HG03378 (cell line): ENCODE data around the gene TNXB.

Experiments
- ATAC-seq: cut with Tn5 transposase; IDR thresholded peaks from one replicate; pipeline ENCODE4 v1.9.1; 2021; ENCODE audit warnings: mild to moderate bottlenecking, moderate library complexity; ENCODE audit not compliant: unreplicated experiment

The TNXB gene

DNA sequence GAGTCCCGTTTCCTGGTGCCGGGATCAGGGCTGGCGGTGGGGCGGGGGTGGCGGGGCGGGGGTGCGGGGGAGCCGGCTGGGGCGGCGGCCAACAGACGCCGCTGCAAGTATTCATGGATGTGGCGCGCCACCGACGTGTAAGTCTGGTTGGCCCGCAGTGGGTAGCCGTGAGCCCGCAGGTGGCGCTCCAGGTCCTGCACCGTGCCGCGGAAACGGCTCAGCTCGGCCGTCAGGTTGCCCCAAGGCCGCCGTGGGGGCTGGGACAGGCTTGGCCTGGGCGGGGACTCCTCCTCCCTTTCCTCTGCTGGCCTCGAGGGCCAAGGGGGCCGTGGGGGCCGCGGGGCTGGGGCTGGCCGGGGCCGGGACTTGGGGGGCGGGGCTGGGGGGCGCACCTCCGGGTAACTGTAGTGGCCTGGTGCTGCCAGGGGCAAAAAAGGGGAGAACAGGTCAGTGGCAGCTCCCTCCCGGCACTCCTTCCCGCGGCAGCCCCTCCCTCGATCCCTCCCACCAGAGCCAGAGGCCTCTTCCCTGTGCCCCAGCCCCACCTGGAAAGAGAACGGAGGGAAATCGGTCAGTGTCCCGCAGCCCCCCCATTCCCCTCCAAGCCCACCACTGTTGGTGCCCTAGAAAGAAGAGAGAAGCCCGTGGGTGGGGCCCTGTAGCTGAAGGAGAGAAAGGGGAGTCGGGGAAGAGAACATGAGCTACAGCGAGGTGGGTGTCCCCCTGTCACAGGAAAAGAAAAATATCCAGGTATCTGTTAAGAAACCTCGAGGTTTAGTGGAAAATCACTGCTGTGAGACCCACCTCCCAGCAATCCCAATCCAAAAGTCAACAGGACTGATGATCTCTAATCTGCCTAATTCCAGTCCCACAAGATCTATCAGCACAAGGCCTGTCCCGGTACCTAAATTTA is 21.3 kb downstream of the TNXB start:
- ATAC-seq: no peak

DNA sequence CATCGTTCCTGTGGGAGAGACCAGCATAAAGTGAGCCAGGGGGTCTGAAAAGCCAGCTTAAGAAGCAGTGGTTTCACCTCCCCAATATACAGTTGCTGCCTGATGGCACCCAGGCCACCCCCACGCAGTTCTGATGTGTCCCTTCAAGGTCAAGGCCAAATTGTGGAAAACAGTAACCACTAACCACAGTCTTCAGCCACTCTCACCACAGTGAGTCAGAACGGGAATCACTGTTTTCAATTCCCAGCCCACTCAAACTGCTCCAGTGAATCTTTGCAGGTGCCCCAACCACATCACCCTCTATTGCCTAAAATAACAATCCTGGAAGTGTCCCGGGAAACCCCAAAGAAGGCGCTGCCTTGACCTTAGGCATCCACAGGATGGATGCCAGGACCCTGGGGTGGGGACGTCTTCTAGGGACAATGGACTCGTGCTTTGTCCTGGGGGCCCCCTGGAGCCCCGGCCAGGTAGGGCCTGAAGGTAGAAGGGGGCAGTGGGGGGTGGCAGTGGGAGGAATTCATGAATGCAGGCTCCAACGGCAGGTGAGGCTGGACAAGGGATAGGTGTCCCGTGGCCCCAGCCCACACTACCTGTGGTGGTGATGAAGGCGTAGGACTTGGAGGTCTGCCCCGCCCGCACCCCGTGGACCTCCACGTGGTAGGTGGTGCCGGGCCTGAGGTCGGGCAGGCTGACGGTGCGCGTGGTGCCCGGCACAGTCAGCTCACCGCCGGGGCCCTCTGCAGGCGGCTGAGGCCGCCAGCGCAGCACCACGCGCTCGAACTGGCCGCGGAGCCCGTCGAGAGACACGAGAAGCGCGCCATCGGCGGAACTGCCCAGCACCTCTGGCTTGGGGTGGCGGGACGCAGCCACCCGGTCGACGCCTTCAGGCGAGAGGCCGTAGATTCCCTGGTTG is 22.2 kb downstream of the TNXB start:
- ATAC-seq: no peak

DNA sequence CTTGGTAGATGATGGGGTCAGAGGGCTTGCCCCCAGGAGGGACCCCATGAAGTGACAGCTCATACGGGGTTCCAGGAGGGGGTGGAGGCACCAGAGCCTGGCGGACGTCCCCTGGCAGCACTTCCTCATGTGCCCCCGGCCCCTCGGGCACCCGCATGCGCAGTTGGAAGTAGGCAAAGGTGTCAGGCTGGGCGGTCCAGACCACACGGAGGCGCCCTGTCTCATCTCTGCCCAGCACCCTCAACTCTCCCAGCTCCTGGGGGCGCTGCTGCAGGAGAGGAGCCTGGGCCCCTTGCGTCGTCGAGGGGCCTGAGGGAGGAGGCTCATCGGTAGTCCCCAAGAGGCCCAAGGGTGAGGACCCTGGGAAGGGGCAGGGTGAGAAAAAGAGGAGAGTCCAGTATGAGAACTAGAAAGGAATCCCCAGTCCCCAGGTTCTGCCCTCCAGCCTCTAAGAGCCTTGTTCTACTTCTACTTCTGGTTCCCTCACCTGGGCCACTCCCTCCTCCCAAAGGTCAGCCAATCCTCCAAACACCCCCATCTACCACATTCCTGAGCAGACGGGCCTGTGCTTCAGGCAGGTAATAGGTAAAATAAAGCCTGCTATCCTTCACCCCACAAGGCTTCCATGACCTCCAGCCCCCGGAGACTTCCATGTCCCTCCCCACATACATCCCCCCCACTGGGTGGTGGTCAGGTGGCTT is 23.2 kb downstream of the TNXB start:
- no peak for ATAC-seq

DNA sequence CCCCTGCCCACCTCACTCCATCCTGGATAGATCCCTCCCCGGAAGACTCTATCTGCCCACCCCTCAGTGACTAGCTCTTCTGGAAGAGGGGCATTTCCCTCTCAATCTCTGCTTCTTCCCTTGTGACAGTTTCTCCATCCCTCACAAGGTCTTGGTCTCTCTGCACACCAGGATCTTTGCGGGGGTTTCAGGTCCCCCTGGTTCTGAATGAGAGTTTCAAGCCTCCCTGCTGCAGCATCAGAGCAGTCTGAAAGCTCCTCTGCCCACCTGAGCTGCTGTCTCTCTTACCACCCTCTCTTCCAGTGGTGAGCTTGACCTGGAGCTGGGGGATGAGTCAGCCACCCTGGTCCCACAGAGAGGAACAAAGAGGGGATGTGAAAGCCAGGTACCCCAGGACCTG is 24.4 kb downstream of the TNXB start:
- no peak for ATAC-seq

DNA sequence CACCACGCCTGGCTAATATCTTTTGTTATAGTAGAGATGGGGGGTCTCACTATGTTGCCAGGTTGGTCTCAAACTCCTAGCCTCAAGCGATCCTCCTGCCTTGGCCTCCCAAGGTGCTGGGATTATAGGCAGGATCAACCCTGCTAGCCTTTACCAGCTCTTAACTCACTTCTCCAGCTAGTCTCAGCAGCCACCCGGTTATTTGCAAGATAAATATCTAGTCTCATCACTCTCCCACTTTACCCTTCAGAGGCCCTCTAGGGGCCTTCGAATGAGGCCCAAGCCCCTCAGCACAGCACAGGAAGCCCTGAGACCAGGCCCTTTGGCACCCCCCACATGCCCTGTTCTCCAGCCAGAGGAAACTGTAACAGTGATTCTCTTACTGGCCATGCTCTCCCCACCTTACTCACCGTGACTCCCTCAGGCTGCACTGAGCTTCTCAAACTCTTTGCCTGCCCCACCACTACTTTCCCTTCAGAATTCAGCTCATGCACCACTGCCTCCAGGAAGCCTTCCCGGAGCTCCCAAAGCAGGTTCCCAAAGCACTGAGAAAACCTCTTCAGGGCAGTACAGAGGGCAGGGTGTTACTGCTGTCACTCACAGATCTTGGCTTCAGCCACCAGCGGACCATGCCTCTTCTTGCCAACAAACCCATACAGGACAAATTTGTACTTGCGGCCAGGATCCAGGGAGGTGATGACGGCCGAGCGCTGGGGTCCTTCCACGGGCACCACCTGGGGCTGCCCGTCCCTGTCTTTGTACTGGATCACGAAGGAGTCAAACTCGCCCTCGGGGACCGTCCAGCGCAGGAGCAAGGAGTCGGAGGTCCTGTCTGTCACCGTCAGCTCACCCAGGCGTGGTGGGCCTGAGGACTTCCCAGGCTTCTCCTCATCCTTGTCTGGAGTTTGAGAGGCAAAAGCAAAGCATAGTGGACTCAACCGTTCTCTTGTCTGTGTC is 25.0 kb downstream of the TNXB start:
- no peak for ATAC-seq

DNA sequence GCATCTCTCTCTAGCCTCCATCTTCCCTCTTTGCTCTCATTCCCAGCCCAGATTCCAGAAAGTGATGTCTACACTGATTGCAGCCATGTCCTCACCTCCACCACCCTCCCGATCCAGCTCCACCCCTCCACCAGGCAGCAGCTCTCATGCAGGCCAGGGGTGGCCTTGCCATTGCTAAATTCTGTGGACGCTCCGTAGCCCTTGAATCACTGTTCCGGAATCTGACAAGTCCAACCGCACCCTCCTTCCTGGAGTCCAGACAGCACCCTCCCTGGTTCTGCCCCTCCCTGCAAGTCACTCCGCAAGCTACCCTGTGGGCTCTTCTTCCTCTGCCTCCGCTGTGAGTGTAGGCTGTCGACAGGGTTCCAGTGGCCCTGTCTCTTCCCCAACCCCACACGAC is 26.2 kb downstream of the TNXB start:
- ATAC-seq: no peak

DNA sequence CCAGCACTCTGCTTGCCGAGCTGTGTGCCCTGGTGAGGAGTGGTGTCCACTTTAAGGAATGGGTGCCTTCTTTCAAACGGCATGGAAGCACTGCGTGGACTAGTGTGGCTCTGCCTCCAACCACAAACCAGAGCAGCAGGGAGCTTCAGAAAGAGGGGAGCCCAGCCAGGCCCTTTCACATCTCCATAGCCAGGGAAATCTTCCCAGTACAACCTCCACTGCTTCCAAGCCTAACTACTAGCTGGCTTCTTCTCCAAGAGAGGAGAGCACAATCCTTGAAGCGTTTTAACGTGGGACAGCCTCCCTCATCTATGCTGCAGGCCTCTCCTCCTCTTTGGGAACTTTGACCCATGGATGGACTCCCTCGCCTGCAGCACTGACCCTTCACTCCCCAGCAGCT is 26.7 kb downstream of the TNXB start:
- ATAC-seq: no peak

DNA sequence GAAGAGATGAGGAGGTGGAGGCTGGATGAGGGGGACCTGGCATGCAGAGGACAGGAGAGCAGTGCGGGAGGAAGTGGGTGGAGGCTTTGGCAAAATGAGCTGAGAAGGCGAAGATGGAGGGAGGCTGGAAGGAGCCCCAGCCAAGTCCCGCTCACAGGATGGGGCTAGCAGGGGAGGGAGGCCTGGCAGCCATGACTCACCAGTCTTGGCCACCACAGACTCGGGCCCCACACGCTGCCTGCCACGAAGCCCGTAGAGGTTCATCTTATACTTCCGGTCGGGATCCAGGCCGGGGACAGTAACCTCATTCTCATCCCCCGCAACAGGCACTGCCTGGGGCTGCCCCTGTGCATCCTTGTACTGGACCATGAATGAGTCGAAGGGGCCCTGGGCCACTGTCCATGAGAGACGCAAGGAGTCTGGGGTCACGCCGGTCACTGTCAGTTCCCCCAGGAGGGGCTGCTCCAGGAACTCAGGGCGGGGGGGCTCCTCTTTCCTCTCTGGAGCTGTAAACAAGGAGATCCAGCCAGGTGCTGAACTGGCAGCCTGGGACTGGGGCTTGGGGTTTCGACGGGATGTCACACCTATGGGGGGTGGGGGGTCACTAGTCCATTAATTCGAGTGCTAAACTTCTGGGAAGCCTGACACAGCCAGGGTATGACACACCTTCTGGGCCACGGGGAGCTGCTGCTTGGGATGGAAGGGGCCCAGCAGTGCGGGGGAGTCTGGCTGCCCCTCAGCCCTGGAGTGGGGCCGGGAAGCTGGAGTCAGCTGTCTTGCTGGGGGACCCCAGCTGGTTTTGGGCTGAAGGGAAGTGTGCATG is 27.8 kb downstream of the TNXB start:
- no peak for ATAC-seq

DNA sequence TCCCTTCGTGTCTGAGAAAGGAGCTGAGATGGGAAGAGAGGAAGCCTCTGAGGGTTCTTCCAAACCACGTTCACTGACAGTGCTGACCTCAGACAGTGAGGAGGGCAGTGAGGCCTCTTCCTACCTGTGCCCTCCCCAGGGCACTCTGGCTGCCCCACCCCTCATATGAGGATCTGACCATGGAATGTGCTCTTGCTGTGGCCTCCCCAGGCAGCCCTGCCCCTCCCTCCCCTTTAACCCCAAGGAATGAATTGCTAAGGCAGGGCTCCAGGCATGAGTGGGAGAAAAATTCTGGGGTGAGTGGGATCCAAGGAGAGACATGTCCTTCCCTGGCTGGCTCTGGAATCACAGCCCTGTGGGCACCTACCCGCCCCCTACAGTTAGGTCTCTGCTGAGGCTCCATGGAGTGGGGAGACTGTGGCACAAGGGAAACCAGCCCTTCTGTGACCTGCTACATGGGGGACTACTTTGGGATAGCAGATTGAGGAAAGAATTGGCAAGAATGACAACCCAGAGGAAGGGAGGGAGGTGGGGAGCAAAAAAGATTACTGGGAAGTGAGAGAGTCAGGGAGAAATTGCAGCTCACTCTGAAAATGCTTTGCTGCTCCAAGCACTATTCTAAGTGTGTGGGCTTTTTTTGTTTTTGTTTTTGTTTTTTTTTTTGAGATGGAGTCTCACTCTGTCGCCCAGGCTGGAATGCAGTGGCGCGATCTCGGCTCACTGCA is 29.4 kb downstream of the TNXB start:
- no peak for ATAC-seq

DNA sequence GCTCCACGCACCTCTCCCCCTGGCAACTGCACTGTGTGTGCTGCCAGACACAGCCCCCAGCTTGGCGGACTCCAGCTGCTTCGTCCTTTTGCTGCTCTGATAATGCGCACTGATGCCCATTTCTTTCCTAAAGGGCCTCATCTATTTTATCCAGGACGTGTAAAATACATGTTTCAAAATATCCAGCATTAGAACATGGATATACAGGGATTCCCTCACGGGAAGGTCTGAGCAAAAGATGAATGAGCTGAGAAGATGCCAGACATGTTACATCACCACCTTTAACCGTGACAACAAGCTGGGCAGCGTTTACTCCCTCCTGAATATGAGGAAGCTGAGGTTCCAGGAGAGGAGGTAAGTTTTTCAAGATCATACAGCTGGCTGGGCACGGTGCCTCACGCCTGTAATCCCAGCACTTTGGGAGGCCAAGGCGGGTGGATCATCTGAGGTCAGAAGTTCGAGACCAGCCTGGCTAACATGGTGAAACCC is 32.8 kb downstream of the TNXB start:
- ATAC-seq: no peak

DNA sequence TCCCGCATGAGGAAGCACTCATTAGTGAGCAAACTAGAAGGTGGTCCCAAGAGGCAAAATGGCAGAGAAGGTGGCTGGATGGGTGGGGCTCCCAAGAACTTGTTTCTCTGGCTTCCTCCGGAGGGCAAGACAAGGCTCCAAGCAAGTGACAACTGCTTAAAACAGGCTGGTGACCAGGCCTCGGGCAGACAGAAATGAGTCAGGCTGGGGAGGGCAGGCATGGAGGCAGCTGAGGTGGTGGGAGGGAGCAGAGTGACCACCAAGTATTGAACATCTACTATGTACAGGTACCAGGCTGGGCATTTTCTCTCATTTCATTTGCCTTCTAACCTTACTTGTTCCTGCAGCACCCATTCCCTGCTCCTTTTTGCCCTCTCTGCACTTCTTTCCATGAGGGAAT is 33.4 kb downstream of the TNXB start:
- ATAC-seq: no peak

DNA sequence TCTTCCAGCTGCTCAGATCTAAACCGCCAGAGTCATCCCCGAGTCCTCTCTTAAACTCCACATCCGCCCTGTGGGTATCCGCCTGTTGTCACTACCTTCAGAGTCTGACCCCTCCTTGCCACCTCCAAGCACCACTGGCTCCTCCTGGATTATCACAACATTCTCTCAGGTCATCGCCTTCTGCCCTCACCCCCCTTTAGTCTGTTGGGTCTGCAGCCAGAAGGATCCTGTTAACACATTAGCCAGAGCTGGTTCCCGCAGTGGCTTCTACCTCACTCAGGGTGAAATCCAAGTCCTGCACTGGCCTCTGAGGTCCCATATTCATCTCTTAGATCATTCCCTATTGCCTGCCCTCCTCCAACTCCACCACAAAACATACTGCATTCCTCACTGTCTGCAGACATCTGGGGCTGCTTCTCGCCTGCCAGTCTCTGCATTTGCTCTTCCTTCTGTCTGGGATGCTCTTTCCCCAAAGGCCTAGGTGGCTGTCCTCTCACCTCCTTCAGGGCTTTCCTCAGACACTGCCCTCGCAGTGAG is 34.1 kb downstream of the TNXB start:
- ATAC-seq: no peak

DNA sequence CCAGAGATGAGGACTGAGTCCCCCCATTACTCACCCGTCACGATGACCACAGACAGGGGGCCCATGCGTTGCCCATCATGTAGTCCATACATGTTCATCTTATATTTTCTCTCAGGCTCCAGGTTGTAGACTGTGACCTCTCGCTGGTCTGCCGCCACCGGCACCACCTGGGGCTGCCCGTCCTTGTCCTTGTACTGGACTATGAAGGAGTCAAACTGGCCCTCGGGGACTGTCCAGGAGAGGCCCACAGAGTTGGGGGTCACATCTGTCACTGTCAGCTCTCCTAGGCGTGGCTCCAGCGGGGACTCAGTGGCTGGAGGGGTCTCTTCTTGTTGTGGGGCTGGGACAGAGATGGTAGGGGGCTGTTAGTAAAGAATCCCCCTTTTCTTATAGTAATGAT is 35.5 kb downstream of the TNXB start:
- ATAC-seq: no peak

DNA sequence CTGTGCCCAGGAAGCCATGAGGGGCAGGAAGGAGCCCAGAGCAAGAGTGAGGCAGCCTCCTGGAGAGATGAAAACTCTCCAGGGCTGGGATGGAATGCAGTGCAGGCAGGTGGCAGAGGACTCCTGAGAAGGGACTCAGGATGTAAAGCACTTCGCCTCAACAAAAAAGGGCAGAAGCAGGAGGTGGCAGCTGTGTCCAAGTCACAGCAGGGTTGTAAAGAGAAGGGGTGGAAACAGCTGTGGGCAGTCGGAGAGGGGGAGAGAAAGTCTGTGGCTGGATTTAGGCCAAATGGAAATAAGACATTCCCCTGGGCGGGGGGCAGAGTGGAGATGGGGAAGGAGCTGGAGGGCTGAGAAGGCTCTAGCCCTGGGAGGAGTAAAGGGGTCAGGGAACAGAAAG is 36.0 kb downstream of the TNXB start:
- no peak for ATAC-seq

DNA sequence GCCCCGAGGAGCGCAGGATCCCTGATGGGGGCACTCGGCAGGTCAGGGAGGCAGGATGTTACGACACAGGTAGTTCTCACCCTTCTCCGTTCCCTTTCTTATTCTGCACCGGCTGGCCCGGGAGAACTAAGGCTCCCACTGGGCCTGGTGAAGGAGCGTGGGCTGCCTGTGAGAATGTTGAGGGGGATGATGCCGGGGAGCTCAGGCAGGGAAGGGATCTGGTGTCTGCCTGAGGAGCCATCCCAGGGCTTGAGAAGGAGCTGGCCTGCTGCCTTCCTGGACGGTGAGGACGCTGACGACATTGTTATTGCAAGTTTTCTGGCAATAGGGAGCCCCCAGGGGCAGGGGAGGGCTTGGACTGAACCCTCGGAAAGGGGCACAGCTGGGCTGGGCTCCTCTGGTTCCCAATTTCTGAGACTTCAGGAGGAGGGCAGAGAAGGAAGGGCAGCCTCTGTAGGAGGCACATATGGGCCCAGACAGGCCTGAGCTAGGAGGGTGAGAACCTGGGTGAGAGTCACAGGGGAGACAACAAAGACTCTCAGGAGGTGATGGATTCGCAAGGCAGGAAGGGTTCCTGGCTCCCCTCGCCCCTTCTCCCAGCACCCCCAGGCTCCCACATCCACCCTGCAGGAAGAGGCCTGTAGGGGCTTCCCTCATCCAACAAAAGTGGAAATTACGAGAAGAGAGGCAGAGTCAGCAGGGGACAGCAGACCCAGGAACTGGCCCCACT is 38.2 kb downstream of the TNXB start:
- no peak for ATAC-seq

DNA sequence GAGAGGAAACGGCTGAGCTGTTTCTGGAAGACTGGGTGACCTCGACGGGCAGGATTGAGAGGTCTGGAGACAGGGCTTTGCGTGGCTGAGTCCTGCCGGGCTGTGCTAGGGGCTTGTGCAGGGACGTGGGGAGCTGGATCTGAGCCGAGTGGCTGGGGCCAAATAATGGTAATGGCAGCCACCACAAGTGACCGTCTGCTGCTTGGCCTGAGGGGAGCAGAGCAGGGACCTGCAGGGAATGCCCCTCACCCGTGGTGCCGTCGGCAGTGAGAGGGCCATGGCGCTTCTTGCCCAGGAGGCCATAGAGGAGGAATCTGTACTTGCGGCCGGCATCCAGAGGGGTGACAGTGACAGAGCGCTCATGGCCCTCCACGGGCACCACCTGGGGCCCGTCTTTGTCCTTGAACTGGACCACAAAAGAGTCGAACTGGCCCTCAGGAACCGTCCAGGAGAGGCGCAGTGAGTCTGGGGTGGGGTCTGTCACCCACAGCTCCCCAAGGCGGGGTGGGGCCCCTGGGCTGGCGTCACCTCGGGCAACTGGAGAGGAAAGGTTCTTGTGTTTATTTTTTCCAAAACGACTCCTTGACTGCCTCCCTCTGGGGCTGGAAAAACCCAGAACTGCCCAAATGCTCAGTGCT is 39.1 kb downstream of the TNXB start:
- no peak for ATAC-seq

DNA sequence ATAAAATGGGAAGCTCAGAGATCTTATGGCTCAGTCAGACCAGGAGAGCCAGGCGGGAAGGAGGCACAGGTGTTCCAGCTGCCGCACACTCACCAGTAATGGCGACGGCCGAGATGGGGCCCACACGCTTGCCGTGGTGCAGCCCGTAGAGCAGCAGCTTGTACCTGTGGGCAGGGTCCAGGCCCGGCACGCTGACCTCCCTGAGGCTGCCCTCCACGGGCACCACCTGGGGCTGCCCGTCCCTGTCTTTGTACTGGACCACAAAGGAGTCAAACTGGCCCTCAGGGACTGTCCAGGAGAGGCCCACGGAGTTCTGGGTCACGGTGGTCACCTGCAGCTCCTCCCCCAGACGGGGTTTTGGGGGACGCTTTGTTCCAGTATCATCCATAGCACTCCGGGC is 39.7 kb downstream of the TNXB start:
- no peak for ATAC-seq
